Measurements from ENCODE around the gene CDH10.

Gene CDH10

GRCh38 chr5:24624872-24625271 lies 19.9 kb downstream of the CDH10 start:
- no peaks in the 10 kb centered on the region for H3K27me3 Mint-ChIP-seq
- no peaks in the 10 kb centered on the region for H3K9me3 Mint-ChIP-seq
- CTCF ChIA-PET: no interaction called here
- DNase-seq: no peak
- no peak overlapping the region for H3K27ac Mint-ChIP-seq
- H3K36me3 Mint-ChIP-seq: no peaks in the 10 kb centered on the region
- H3K4me3 Mint-ChIP-seq: no peak overlapping the region
- no peaks in the 10 kb centered on the region for H3K4me1 Mint-ChIP-seq

GRCh38 chr5:24623624-24624023 lies 21.2 kb downstream of the CDH10 start:
- no peak overlapping the region for H3K27ac Mint-ChIP-seq
- CTCF ChIA-PET: no interaction called here
- H3K9me3 Mint-ChIP-seq: peaks cover 1% of the 10 kb centered on the region
- no peak for DNase-seq
- no peaks in the 10 kb centered on the region for H3K4me1 Mint-ChIP-seq
- H3K27me3 Mint-ChIP-seq: no peaks in the 10 kb centered on the region
- H3K36me3 Mint-ChIP-seq: no peaks in the 10 kb centered on the region
- H3K4me3 Mint-ChIP-seq: no peak overlapping the region

- CTCF ChIA-PET: no interaction called here
- no peaks in the 10 kb centered on the region for H3K36me3 Mint-ChIP-seq
- H3K27ac Mint-ChIP-seq: no peak overlapping the region
- DNase-seq: no peak
- H3K9me3 Mint-ChIP-seq: peaks cover 1% of the 10 kb centered on the region
- H3K4me3 Mint-ChIP-seq: no peak overlapping the region
- no peaks in the 10 kb centered on the region for H3K27me3 Mint-ChIP-seq
- H3K4me1 Mint-ChIP-seq: no peaks in the 10 kb centered on the region
Observed at GRCh38 chr5:24623031-24623430, 21.7 kb downstream of the CDH10 start.

GRCh38 chr5:24621792-24622191 lies 23.0 kb downstream of the CDH10 start:
- no peaks in the 10 kb centered on the region for H3K27me3 Mint-ChIP-seq
- peaks cover 1% of the 10 kb centered on the region for H3K9me3 Mint-ChIP-seq
- H3K4me1 Mint-ChIP-seq: no peaks in the 10 kb centered on the region
- no peak overlapping the region for H3K4me3 Mint-ChIP-seq
- CTCF ChIA-PET: no interaction called here
- no peak overlapping the region for H3K27ac Mint-ChIP-seq
- H3K36me3 Mint-ChIP-seq: no peaks in the 10 kb centered on the region
- no peak for DNase-seq

- Mint-ChIP-seq H3K27ac (no peak overlapping the region), H3K4me1 (no peaks in the 10 kb centered on the region), H3K27me3 (no peaks in the 10 kb centered on the region), H3K36me3 (no peaks in the 10 kb centered on the region), H3K9me3 (peaks cover 1% of the 10 kb centered on the region), H3K4me3 (no peak overlapping the region)
- DNase-seq: no peak
- CTCF ChIA-PET: no interaction called here
Observed at GRCh38 chr5:24616566-24616965, 28.2 kb downstream of the CDH10 start.

GRCh38 chr5:24615159-24615558 lies 29.6 kb downstream of the CDH10 start:
- no peak for DNase-seq
- no peaks in the 10 kb centered on the region for H3K27me3 Mint-ChIP-seq
- H3K36me3 Mint-ChIP-seq: no peaks in the 10 kb centered on the region
- peaks cover 3% of the 10 kb centered on the region for H3K9me3 Mint-ChIP-seq
- CTCF ChIA-PET: no interaction called here
- no peak overlapping the region for H3K4me3 Mint-ChIP-seq
- no peak overlapping the region for H3K27ac Mint-ChIP-seq
- no peaks in the 10 kb centered on the region for H3K4me1 Mint-ChIP-seq

- H3K27ac Mint-ChIP-seq: no peak overlapping the region
- no peak overlapping the region for H3K4me3 Mint-ChIP-seq
- no peaks in the 10 kb centered on the region for H3K36me3 Mint-ChIP-seq
- H3K9me3 Mint-ChIP-seq: peaks cover 6% of the 10 kb centered on the region
- H3K4me1 Mint-ChIP-seq: no peaks in the 10 kb centered on the region
- CTCF ChIA-PET: interaction anchor here (0.6 kb wide), 1 partner anchor 202 kb away, joined by 3 read pairs; no protein-coding TSS in a partner anchor
- DNase-seq: no peak
- H3K27me3 Mint-ChIP-seq: no peaks in the 10 kb centered on the region
Observed at GRCh38 chr5:24609706-24610105, 35.1 kb downstream of the CDH10 start.

GRCh38 chr5:24606971-24607370 lies 37.8 kb downstream of the CDH10 start:
- no peak overlapping the region for H3K27ac Mint-ChIP-seq
- peaks cover 6% of the 10 kb centered on the region for H3K9me3 Mint-ChIP-seq
- H3K4me1 Mint-ChIP-seq: no peaks in the 10 kb centered on the region
- CTCF ChIA-PET: no interaction called here
- H3K36me3 Mint-ChIP-seq: no peaks in the 10 kb centered on the region
- no peaks in the 10 kb centered on the region for H3K27me3 Mint-ChIP-seq
- DNase-seq: no peak
- H3K4me3 Mint-ChIP-seq: no peak overlapping the region

- no peak for DNase-seq
- Mint-ChIP-seq H3K9me3 (peaks cover 6% of the 10 kb centered on the region), H3K27ac (no peak overlapping the region), H3K4me3 (no peak overlapping the region), H3K36me3 (no peaks in the 10 kb centered on the region), H3K4me1 (no peaks in the 10 kb centered on the region), H3K27me3 (no peaks in the 10 kb centered on the region)
- CTCF ChIA-PET: no interaction called here
Observed at GRCh38 chr5:24602188-24602587, 42.6 kb downstream of the CDH10 start.

- no peak for DNase-seq
- H3K27ac Mint-ChIP-seq: no peak overlapping the region
- CTCF ChIA-PET: no interaction called here
- peaks cover 9% of the 10 kb centered on the region for H3K9me3 Mint-ChIP-seq
- no peak overlapping the region for H3K4me3 Mint-ChIP-seq
- H3K4me1 Mint-ChIP-seq: no peaks in the 10 kb centered on the region
- H3K36me3 Mint-ChIP-seq: no peaks in the 10 kb centered on the region
- no peaks in the 10 kb centered on the region for H3K27me3 Mint-ChIP-seq
Observed at GRCh38 chr5:24598956-24599355, 45.8 kb downstream of the CDH10 start.

- H3K27me3 Mint-ChIP-seq: no peaks in the 10 kb centered on the region
- DNase-seq: no peak
- H3K4me1 Mint-ChIP-seq: no peaks in the 10 kb centered on the region
- H3K4me3 Mint-ChIP-seq: no peak overlapping the region
- H3K27ac Mint-ChIP-seq: no peak overlapping the region
- H3K36me3 Mint-ChIP-seq: no peaks in the 10 kb centered on the region
- H3K9me3 Mint-ChIP-seq: peaks cover 7% of the 10 kb centered on the region
- CTCF ChIA-PET: no interaction called here
Observed at GRCh38 chr5:24595329-24595728, 49.4 kb downstream of the CDH10 start.

GRCh38 chr5:24591426-24591825 lies 53.4 kb downstream of the CDH10 start:
- H3K4me1 Mint-ChIP-seq: no peaks in the 10 kb centered on the region
- CTCF ChIA-PET: no interaction called here
- DNase-seq: no peak
- H3K9me3 Mint-ChIP-seq: peaks cover 9% of the 10 kb centered on the region
- H3K27me3 Mint-ChIP-seq: no peaks in the 10 kb centered on the region
- no peak overlapping the region for H3K4me3 Mint-ChIP-seq
- H3K27ac Mint-ChIP-seq: no peak overlapping the region
- H3K36me3 Mint-ChIP-seq: no peaks in the 10 kb centered on the region

- no peaks in the 10 kb centered on the region for H3K36me3 Mint-ChIP-seq
- no peak overlapping the region for H3K27ac Mint-ChIP-seq
- peaks cover 15% of the 10 kb centered on the region for H3K9me3 Mint-ChIP-seq
- H3K4me3 Mint-ChIP-seq: no peak overlapping the region
- CTCF ChIA-PET: no interaction called here
- H3K4me1 Mint-ChIP-seq: no peaks in the 10 kb centered on the region
- no peak for DNase-seq
- H3K27me3 Mint-ChIP-seq: no peaks in the 10 kb centered on the region
Observed at GRCh38 chr5:24589566-24589965, 55.2 kb downstream of the CDH10 start.

GRCh38 chr5:24585751-24586150 lies 59.0 kb downstream of the CDH10 start:
- Mint-ChIP-seq H3K9me3 (peaks cover 12% of the 10 kb centered on the region), H3K4me1 (no peaks in the 10 kb centered on the region), H3K27ac (no peak overlapping the region), H3K36me3 (no peaks in the 10 kb centered on the region), H3K27me3 (no peaks in the 10 kb centered on the region), H3K4me3 (no peak overlapping the region)
- CTCF ChIA-PET: no interaction called here
- DNase-seq: no peak

- no peaks in the 10 kb centered on the region for H3K27me3 Mint-ChIP-seq
Observed at GRCh38 chr5:24571302-24571701, 73.5 kb downstream of the CDH10 start.

GRCh38 chr5:24566933-24567332 lies 77.8 kb downstream of the CDH10 start:
- Mint-ChIP-seq H3K27me3 (no peaks in the 10 kb centered on the region), H3K9me3 (peaks cover 8% of the 10 kb centered on the region), H3K4me1 (no peaks in the 10 kb centered on the region), H3K36me3 (no peaks in the 10 kb centered on the region), H3K27ac (no peak overlapping the region), H3K4me3 (no peak overlapping the region)
- no peak for DNase-seq
- CTCF ChIA-PET: no interaction called here

More at GRCh38 chr5:24571302-24571701, 73.5 kb downstream of the CDH10 start:
- DNase-seq: no peak
- CTCF ChIA-PET: no interaction called here
- Mint-ChIP-seq H3K36me3 (no peaks in the 10 kb centered on the region), H3K9me3 (peaks cover 14% of the 10 kb centered on the region), H3K4me3 (no peak overlapping the region), H3K4me1 (no peaks in the 10 kb centered on the region), H3K27ac (no peak overlapping the region)
